Measurements from ENCODE around the gene PAN3.

PAN3 gene

GRCh38 chr13:28161370-28161769 lies 23.0 kb downstream of the PAN3 start (continued):
- TF ChIP-seq ATF2 (tag by site-specific recombination; IDR thresholded peaks at IDR 0.05; ENCODE audit: low read depth) = peak; percentile 97
- no peak for TF ChIP-seq GLI2 (tag by site-specific recombination; IDR thresholded peaks at IDR 0.05; ENCODE audit: borderline replicate concordance, low read depth)
- TF ChIP-seq SP3 (tag by site-specific recombination; IDR thresholded peaks at IDR 0.05) = peak; percentile 47; the same call in 1 of the 2 replicates
- TF ChIP-seq ZFP69B (tag by site-specific recombination; IDR thresholded peaks at IDR 0.05) = peak; percentile 45; the same call in 1 of the 2 replicates
- TF ChIP-seq ZSCAN16 (tag by site-specific recombination; IDR thresholded peaks at IDR 0.05) = no peak
- TF ChIP-seq ZNF629 (tag by site-specific recombination; IDR thresholded peaks at IDR 0.05) = peak; percentile 96
- peak; percentile 45; the same call in 1 of the 2 replicates for TF ChIP-seq PATZ1 (tag by site-specific recombination; IDR thresholded peaks at IDR 0.05)
- no peak for TF ChIP-seq ZNF18 (tag by site-specific recombination; IDR thresholded peaks at IDR 0.05)
- TF ChIP-seq ZNF692 (tag by site-specific recombination; IDR thresholded peaks at IDR 0.05) = peak; percentile 28; the same call in 1 of the 2 replicates
- peak; percentile 82 for TF ChIP-seq SP7 (tag by site-specific recombination; IDR thresholded peaks at IDR 0.05)
- 0 out of 2 replicates have a peak, but pooled peaks have one; percentile 13 for TF ChIP-seq PRDM4 (tag by site-specific recombination; IDR thresholded peaks at IDR 0.05)
- peak; percentile 51; the same call in 1 of the 2 replicates for TF ChIP-seq ZXDB (tag by site-specific recombination; IDR thresholded peaks at IDR 0.05)
- TF ChIP-seq KLF10 (tag by site-specific recombination; IDR thresholded peaks at IDR 0.05) = 0 out of 2 replicates have a peak, but pooled peaks have one; percentile 31
- 0 out of 2 replicates have a peak, but pooled peaks have one; percentile 24 for TF ChIP-seq WT1 (tag by site-specific recombination; IDR thresholded peaks at IDR 0.05)
- peak; percentile 76 for TF ChIP-seq ZNF366 (tag by site-specific recombination; conservative IDR thresholded peaks at IDR 0.05)
- no peak for TF ChIP-seq ZNF274 (IDR thresholded peaks at IDR 0.05; ENCODE audit: low read length)
- TF ChIP-seq ZNF274 (tag by site-specific recombination; IDR thresholded peaks at IDR 0.05; ENCODE audit: borderline replicate concordance) = no peak
- no peak for TF ChIP-seq ZNF645 (tag by site-specific recombination; IDR thresholded peaks at IDR 0.05)
- TF ChIP-seq ZNF423 (tag by site-specific recombination; IDR thresholded peaks at IDR 0.05) = no peak
- TF ChIP-seq ZNF112 (tag by site-specific recombination; IDR thresholded peaks at IDR 0.05) = no peak
- 0 out of 2 replicates have a peak, but pooled peaks have one; percentile 15 for TF ChIP-seq ZNF335 (tag by site-specific recombination; conservative IDR thresholded peaks at IDR 0.05)
- TF ChIP-seq ZIC2 (tag by site-specific recombination; IDR thresholded peaks at IDR 0.05) = no peak
- TF ChIP-seq ZFP37 (tag by site-specific recombination; IDR thresholded peaks at IDR 0.05) = peak; percentile 79; the same call in 1 of the 2 replicates
- TF ChIP-seq ZNF624 (tag by site-specific recombination; IDR thresholded peaks at IDR 0.05) = no peak
- TF ChIP-seq ZNF398 (tag by site-specific recombination; IDR thresholded peaks at IDR 0.05) = peak; percentile 68
- 0 out of 2 replicates have a peak, but pooled peaks have one; percentile 65 for TF ChIP-seq ZNF362 (tag by site-specific recombination; IDR thresholded peaks at IDR 0.05)

Measured in HEK293 (cell line).